ENCODE results near the gene RPL27A. TPM values are rescaled to one million over a fixed set of nuclear protein-coding genes. Genes with fewer than 3 reads are reported as not detected.

Gene RPL27A
- total and polyA plus RNA-seq, 2 donors (not counting 1 experiment from before 2014, with no cell fraction given) = 1,009 to 1,473 TPM

DNA sequence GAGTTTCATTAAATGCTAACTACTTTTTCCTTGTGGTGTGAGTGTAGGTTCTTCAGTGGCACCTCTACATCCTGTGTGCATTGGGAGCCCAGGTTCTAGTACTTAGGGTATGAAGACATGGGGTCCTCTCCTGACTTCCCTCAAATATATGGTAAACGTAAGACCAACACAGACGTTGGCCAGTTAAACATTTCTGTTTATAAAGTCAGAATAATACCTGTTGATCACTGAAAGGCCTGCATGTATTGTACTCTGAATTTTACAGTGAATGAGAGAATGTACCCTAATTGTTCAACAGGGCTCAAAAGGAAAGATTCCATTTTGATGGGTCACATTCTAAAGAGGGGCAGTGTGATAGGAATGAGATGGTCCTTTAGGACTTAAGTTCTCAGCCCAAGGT lies 3.2 kb downstream of the RPL27A start:
- Histone ChIP-seq H3K9me3 (ENCODE audit: control extremely low read depth in 1 of 3, control insufficient read depth in 2 of 3, insufficient read depth in 1 of 3, low read length in 2 of 3) (no peaks in the 10 kb centered on the region), H3K4me3 (ENCODE audit: control extremely low read depth in 1 of 5, extremely low read depth in 1 of 5, insufficient read depth in 1 of 5, low read depth in 2 of 5, low read length in 4 of 5) (no peak overlapping the region), H4K20me1 (ENCODE audit: control insufficient read depth, insufficient read depth, low read length, poor library complexity, severe bottlenecking) (peaks cover 7% of the 10 kb centered on the region), H3K27ac (ENCODE audit: low read length in 2 of 2) (no peak overlapping the region), H3K36me3 (replicated peaks in 1 of 2; ENCODE audit: control extremely low read depth in 1 of 2, control insufficient read depth in 1 of 2, extremely low read depth in 1 of 2, insufficient read depth in 2 of 2, low read length in 1 of 2) (peaks cover 3 to 32% of the 10 kb centered on the region in 2 experiments), H3K9ac (ENCODE audit: low read length) (no peak overlapping the region), H3K4me2 (replicated peaks; ENCODE audit: low read depth, low read length, poor library complexity, severe bottlenecking) (no peak overlapping the region), H3K4me1 (ENCODE audit: control insufficient read depth in 2 of 2, insufficient read depth in 2 of 2, low read length in 2 of 2) (peaks cover 38 to 45% of the 10 kb centered on the region in 2 donors), H2AFZ (ENCODE audit: insufficient read depth, low read depth, low read length, poor library complexity, severe bottlenecking) (no peak overlapping the region), H3K27me3 (replicated peaks in 1 of 4; ENCODE audit: control extremely low read depth in 1 of 4, control insufficient read depth in 3 of 4, insufficient read depth in 4 of 4, low read length in 3 of 4) (no peaks in the 10 kb centered on the region), H3K79me2 (ENCODE audit: control insufficient read depth, insufficient read depth, low read length) (peaks cover 29% of the 10 kb centered on the region)
- CTCF ChIA-PET = no interaction called here
- POLR2A ChIA-PET = no interaction called here
- Mint-ChIP-seq H3K27ac (peak overlapping the region; percentile 6), H3K4me1 (peaks cover 63% of the 10 kb centered on the region), H3K9me3 (ENCODE audit: insufficient read depth) (no peaks in the 10 kb centered on the region), H3K4me3 (no peak overlapping the region), H3K27me3 (no peaks in the 10 kb centered on the region)
- TF ChIP-seq, protein P1, sequence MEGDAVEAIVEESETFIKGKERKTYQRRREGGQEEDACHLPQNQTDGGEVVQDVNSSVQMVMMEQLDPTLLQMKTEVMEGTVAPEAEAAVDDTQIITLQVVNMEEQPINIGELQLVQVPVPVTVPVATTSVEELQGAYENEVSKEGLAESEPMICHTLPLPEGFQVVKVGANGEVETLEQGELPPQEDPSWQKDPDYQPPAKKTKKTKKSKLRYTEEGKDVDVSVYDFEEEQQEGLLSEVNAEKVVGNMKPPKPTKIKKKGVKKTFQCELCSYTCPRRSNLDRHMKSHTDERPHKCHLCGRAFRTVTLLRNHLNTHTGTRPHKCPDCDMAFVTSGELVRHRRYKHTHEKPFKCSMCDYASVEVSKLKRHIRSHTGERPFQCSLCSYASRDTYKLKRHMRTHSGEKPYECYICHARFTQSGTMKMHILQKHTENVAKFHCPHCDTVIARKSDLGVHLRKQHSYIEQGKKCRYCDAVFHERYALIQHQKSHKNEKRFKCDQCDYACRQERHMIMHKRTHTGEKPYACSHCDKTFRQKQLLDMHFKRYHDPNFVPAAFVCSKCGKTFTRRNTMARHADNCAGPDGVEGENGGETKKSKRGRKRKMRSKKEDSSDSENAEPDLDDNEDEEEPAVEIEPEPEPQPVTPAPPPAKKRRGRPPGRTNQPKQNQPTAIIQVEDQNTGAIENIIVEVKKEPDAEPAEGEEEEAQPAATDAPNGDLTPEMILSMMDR (IDR thresholded peaks at IDR 0.05) = no peak
- TF ChIP-seq EZH2 (IDR thresholded peaks at IDR 0.05; ENCODE audit: borderline replicate concordance, insufficient read depth, low read depth, low read length, poor library complexity, severe bottlenecking) = no peak
- no peak for DNase-seq
- intact Hi-C loops (cut with micrococcal nuclease) = loop anchor here (10.0 kb wide), 1 partner anchor 699 kb away; the partner anchor contains the start of gene IPO7
- no CpG with 5 or more reads among the region's 2 CpGs for WGBS (ENCODE audit: insufficient coverage)
- ATAC-seq (ENCODE audit: low read depth) = no peak

DNA sequence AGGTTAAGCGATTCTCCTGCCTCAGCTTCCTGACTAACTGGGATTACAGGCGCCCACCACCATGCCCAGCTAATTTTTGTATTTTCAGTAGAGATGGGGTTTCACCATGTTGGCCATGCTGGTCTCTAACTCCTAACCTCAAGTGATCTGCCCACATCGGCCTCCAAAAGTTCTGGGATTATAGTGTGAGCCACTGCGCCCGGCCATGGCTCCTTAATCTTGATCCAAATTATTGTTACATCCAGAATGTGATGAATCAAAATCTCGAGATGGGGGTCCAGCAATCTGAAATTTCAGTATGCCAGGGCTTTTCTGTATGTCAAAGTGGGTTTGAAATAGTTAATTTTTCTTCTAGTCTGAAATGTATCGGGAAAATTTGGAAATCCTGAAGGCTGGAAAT lies 3.7 kb downstream of the RPL27A start:
- Histone ChIP-seq H3K4me2 (replicated peaks; ENCODE audit: low read depth, low read length, poor library complexity, severe bottlenecking) (no peak overlapping the region), H3K9ac (ENCODE audit: low read length) (no peak overlapping the region), H3K27ac (ENCODE audit: low read length in 2 of 2) (no peak overlapping the region), H3K27me3 (replicated peaks in 1 of 4; ENCODE audit: control extremely low read depth in 1 of 4, control insufficient read depth in 3 of 4, insufficient read depth in 4 of 4, low read length in 3 of 4) (no peaks in the 10 kb centered on the region), H3K79me2 (ENCODE audit: control insufficient read depth, insufficient read depth, low read length) (peaks cover 29% of the 10 kb centered on the region), H3K4me1 (ENCODE audit: control insufficient read depth in 2 of 2, insufficient read depth in 2 of 2, low read length in 2 of 2) (peaks cover 38 to 45% of the 10 kb centered on the region in 2 donors), H3K36me3 (replicated peaks in 1 of 2; ENCODE audit: control extremely low read depth in 1 of 2, control insufficient read depth in 1 of 2, extremely low read depth in 1 of 2, insufficient read depth in 2 of 2, low read length in 1 of 2) (peaks cover 3 to 32% of the 10 kb centered on the region in 2 experiments), H4K20me1 (ENCODE audit: control insufficient read depth, insufficient read depth, low read length, poor library complexity, severe bottlenecking) (peaks cover 7% of the 10 kb centered on the region), H3K9me3 (ENCODE audit: control extremely low read depth in 1 of 3, control insufficient read depth in 2 of 3, insufficient read depth in 1 of 3, low read length in 2 of 3) (no peaks in the 10 kb centered on the region), H3K4me3 (ENCODE audit: control extremely low read depth in 1 of 5, extremely low read depth in 1 of 5, insufficient read depth in 1 of 5, low read depth in 2 of 5, low read length in 4 of 5) (no peak overlapping the region), H2AFZ (ENCODE audit: insufficient read depth, low read depth, low read length, poor library complexity, severe bottlenecking) (no peak overlapping the region)
- intact Hi-C loops (cut with micrococcal nuclease) = loop anchor here (10.0 kb wide), 1 partner anchor 698 kb away; the partner anchor contains the start of gene IPO7
- CTCF ChIA-PET = interaction anchor here (1.0 kb wide), 1 partner anchor 699 kb away, joined by 3 read pairs; the partner anchor contains the start of gene EIF3F
- Mint-ChIP-seq H3K9me3 (ENCODE audit: insufficient read depth) (no peaks in the 10 kb centered on the region), H3K4me3 (no peak overlapping the region), H3K4me1 (peaks cover 62% of the 10 kb centered on the region), H3K27me3 (no peaks in the 10 kb centered on the region), H3K27ac (no peak overlapping the region)
- no peak for TF ChIP-seq EZH2 (IDR thresholded peaks at IDR 0.05; ENCODE audit: borderline replicate concordance, insufficient read depth, low read depth, low read length, poor library complexity, severe bottlenecking)
- TF ChIP-seq, protein P1 (IDR thresholded peaks at IDR 0.05) = no peak
- DNase-seq = no peak
- POLR2A ChIA-PET = no interaction called here
- WGBS (ENCODE audit: insufficient coverage) = 93% methylated on average over 6 of the region's 7 CpGs
- no peak for ATAC-seq (ENCODE audit: low read depth)

All from B cell (primary cell).